K562 (cell line): Measurements from ENCODE around the gene PKP1. TPM values are rescaled to one million over a fixed set of nuclear protein-coding genes. Genes with fewer than 3 reads are reported as not detected.

Experiments
- ATAC-seq: fragments of 200-7000 bp; cut with Tn5 transposase; 3 replicates; pipeline ENCODE4 v1.9.1; 2020; ENCODE audit warnings: moderate library complexity
- BruUV-seq: library from RNA; stranded (reverse); fragments of 400-500 nt; replicated peaks from 2 replicates; lab custom pipeline; 2021; lab: Mats Ljungman, UMichigan
- CTCF ChIA-PET: fragments of 300-600 bp; formaldehyde crosslinking; extraction: SDS; loops from one replicate; lab custom pipeline; 2021; ENCODE audit warnings: low intra/inter-chr PET ratio; lab: Yijun Ruan, JAX
- POLR2A ChIA-PET: fragments of 300-600, 350-650 bp; sonication (Branson Sonifier 250); formaldehyde crosslinking; extraction: SDS; loops from one replicate; lab custom pipeline; 2021; ENCODE audit warnings: antibody characterized with exemption, inconsistent platforms; lab: Yijun Ruan, JAX
- DNase-seq, 4 experiments: peaks; one replicate each; pipeline versions ENCODE4 v3.0.0 to v3.0.0-alpha.2; 2011 to 2018; ENCODE audit warnings: low spot score in 3 of 4, mixed read lengths in 3 of 4; ENCODE audit errors: extremely low read depth in 1 of 4
- FAIRE-seq: peaks from 2 replicates; lab custom pipeline; 2011; peaks lifted over from hg19 to GRCh38; lab: Jason Lieb, UNC
- H2AFZ ChIP-seq: 2 replicates; pipeline ENCODE4 v1.6.0; 2011; ENCODE audit warnings: low read depth, low read length, control low read depth, inconsistent platforms
- H3K27ac ChIP-seq: fragments of 200-600 bp; 3 replicates; pipeline ENCODE4 v1.8.0; 2011; ENCODE audit warnings: low read depth, mild to moderate bottlenecking, control low read depth, inconsistent platforms, low read length, moderate library complexity, mixed read lengths; ENCODE audit errors: extremely low read depth
- H3K27me3 ChIP-seq, 2 experiments: fragments of 300-600 bp in 1 of 2; 2 replicates in 1 of 2; 3 replicates in 1 of 2; pipeline versions ENCODE4 v1.6.0 to v1.8.0; 2011; ENCODE audit warnings: inconsistent platforms in 2 of 2, low read length in 2 of 2, mild to moderate bottlenecking in 1 of 2, mixed read lengths in 1 of 2, moderate library complexity in 1 of 2; ENCODE audit not compliant: control insufficient read depth in 2 of 2, insufficient read depth in 2 of 2
- H3K36me3 ChIP-seq: fragments of 300-600 bp; 3 replicates; pipeline ENCODE4 v1.8.0; 2011; ENCODE audit warnings: mild to moderate bottlenecking, low read length, inconsistent platforms; ENCODE audit not compliant: control insufficient read depth, insufficient read depth
- H3K4me1 ChIP-seq, 2 experiments: fragments of 200-600 bp in 1 of 2; replicated peaks in 1 of 2; 2 replicates in 1 of 2; 3 replicates in 1 of 2; pipeline versions ENCODE4 v1.5.1 to v1.8.0; 2011; ENCODE audit warnings: inconsistent platforms in 2 of 2, low read length in 2 of 2, mild to moderate bottlenecking in 1 of 2, mixed read lengths in 1 of 2, moderate library complexity in 1 of 2; ENCODE audit not compliant: control insufficient read depth in 2 of 2, insufficient read depth in 2 of 2
- H3K4me2 ChIP-seq: 2 replicates; pipeline ENCODE4 v1.6.1; 2011; ENCODE audit warnings: low read length, control low read depth, inconsistent platforms, mixed read lengths; ENCODE audit not compliant: insufficient read depth
- H3K4me3 ChIP-seq: fragments of 200-600 bp; sonication (generic), shearing (Covaris generic); 2 replicates; pipeline ENCODE4 v1.5.1; 2016; ENCODE audit warnings: control low read depth, inconsistent platforms
- H3K79me2 ChIP-seq: fragments of 200-600 bp; 3 replicates; pipeline ENCODE4 v1.8.0; 2011; ENCODE audit warnings: low read length, inconsistent platforms; ENCODE audit not compliant: control insufficient read depth, insufficient read depth
- H3K9ac ChIP-seq, 2 experiments: 2 replicates each; pipeline versions ENCODE4 v1.6.0 to v1.6.1; 2011; ENCODE audit warnings: low read depth in 2 of 2, low read length in 2 of 2, control low read depth in 1 of 2, inconsistent platforms in 1 of 2, mild to moderate bottlenecking in 1 of 2, mixed read lengths in 1 of 2; ENCODE audit not compliant: insufficient read depth in 1 of 2
- H3K9me1 ChIP-seq: one replicate; pipeline ENCODE4 v1.6.0; 2011; ENCODE audit warnings: inconsistent platforms, mild to moderate bottlenecking, low read length, moderate library complexity; ENCODE audit not compliant: control insufficient read depth, insufficient read depth
- H3K9me3 ChIP-seq: replicated peaks from 2 replicates; pipeline ENCODE4 v1.5.1; 2011; ENCODE audit warnings: low read depth, low read length, inconsistent platforms; ENCODE audit not compliant: control insufficient read depth, insufficient read depth
- H4K20me1 ChIP-seq: replicated peaks from 2 replicates; pipeline ENCODE4 v1.6.1; 2011; ENCODE audit warnings: low read length, inconsistent platforms, mixed read lengths; ENCODE audit not compliant: control insufficient read depth, insufficient read depth
- IFI16 ChIP-seq: fragments of 250-450 bp; sonication (Bioruptor Pico); IDR thresholded peaks from 2 replicates; pipeline ENCODE4 v2.1.2; 2022; ENCODE audit warnings: mild to moderate bottlenecking, inconsistent platforms
- RCOR1 ChIP-seq, 2 experiments: IDR thresholded peaks; 2 replicates each; pipeline ENCODE4 v1.6.1; 2012; ENCODE audit warnings: low read depth in 2 of 2, low read length in 2 of 2, borderline replicate concordance in 1 of 2, improper control_type of control experiment in 1 of 2
- ZBTB11 ChIP-seq, 3 experiments: fragments of 200-800 bp in 1 of 3; fragments of 250-450 bp in 1 of 3; fragments of 450-650 bp in 1 of 3; sonication (Bioruptor Pico) in 1 of 3; sonication (Bioruptor generic) in 1 of 3; formaldehyde crosslinking in 1 of 3; IDR thresholded peaks; 2 replicates each; pipeline versions ENCODE4 v1.6.1 to v1.8.0; 2016 to 2022; ENCODE audit warnings: mild to moderate bottlenecking in 2 of 3, missing genetic modification characterization in 2 of 3, missing compliant biosample characterization in 1 of 3, moderate library complexity in 1 of 3
- WGBS: fragments of 100-300 bp; shearing (Covaris generic); methylation state at CpG from one replicate; pipeline ENCODE4 v1.1.6; 2016; ENCODE audit warnings: low coverage, mixed read lengths; ENCODE audit not compliant: insufficient coverage; ENCODE audit errors: missing lambda C conversion rate; 5-methylcytosine and 5-hydroxymethylcytosine counted together
- in situ Hi-C: fragments of 300-500 bp; cut with MboI; formaldehyde crosslinking; loops from 4 replicates; pipeline ENCODE4 v1.15.0; 2018; ENCODE audit warnings: inconsistent platforms, mixed read lengths
- intact Hi-C: fragments of 100-400 bp; cut with micrococcal nuclease; formaldehyde crosslinking; loops from 2 replicates; pipeline ENCODE4 v1.14.2; 2022
- polyA plus RNA-seq, 8 experiments: library from polyadenylated mRNA; depleted of rRNA in 4 of 8; stranded (reverse) in 5 of 8; unstranded in 3 of 8; fragments of >200 nt; fragmentation: Nextera tagmentation in 2 of 8; fragmentation: Illumina TruSeq in 1 of 8; extraction: Ambion mirVana in 2 of 8; extraction: Trizol in 1 of 8; gene quantifications; 2 replicates each; pipeline versions ENCODE4 v1.2.1 to v1.2.3, GENCODE V29; 2011 to 2014; ENCODE audit warnings: inconsistent platforms in 1 of 8, missing spikeins in 1 of 8
- total RNA-seq, 7 experiments: library from RNA; depleted of rRNA in 6 of 7; stranded (reverse); fragments of >200 nt in 6 of 7; fragmentation: Illumina TruSeq in 2 of 7; extraction: Trizol in 2 of 7; gene quantifications; 2 replicates each; pipeline versions ENCODE4 v1.2.1 to v1.2.3, GENCODE V29; 2011 to 2021; ENCODE audit warnings: low replicate concordance in 1 of 7
- TF ChIP-seq, protein P1 (sequence below): sonication (generic); formaldehyde crosslinking; IDR thresholded peaks from 2 replicates; pipeline ENCODE4 v1.9.0; 2022; ENCODE audit warnings: mild to moderate bottlenecking, missing genetic modification reagents

Gene PKP1
- total and polyA plus RNA-seq, 9 of the 15 experiments (the other 6 are each of a cell fraction or from before 2014, with no cell fraction given) = not detected

DNA sequence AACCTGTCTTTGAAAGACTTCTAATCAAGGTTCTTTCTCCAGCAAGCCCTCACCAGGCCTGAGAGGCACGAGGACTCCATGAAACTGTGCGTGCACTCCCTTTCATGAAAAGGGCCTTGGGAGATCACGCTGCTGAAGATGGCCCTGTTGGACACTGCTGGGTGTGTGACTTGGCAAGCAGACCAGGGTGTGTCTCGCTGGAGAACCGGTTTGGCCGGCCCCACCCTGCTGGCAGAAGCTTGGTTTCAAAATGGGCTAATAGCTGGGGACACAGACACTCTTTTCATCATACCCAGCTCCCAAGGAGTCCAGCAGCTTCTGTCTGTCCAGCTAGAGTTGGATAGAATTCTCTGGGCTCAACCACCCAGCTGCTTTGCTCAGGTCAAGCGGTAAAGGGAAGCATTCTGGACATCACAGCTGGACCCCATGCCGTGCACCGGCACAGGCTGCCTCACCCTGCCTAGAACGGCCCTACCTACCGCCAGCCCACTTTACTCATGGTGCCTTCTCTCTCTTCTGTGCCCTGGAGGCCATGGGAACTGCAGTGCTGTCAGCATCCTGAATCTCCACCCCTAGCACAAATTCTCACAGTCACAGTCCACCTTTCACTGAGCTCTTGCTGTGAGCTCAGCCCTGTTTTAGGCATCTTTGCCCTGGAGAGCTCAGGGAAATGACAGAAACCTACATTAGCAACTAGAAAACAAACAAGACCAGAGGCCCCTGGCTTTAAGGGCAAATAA lies 24.6 kb downstream of the PKP1 start:
- ChIA-PET POLR2A (interaction anchor here (0.6 to 0.7 kb wide), 3 partner anchors 19 to 638 kb away, joined by 3 to 4 read pairs (median 3); partner anchors contain the start of gene DDX59), CTCF (interaction anchor here (0.7 kb wide), 1 partner anchor 99 kb away, joined by 3 read pairs; no protein-coding TSS in a partner anchor)
- Histone ChIP-seq H3K9ac (peak overlapping the region in 1 of 2 experiments; percentile 8; a peak in 1 of 4 replicates), H3K4me3 (no peak overlapping the region), H2AFZ (no peak overlapping the region), H3K27me3 (peaks cover 22 to 87% of the 10 kb centered on the region in 2 experiments; a peak in 4 of 5 replicates), H4K20me1 (peaks cover 24% of the 10 kb centered on the region), H3K4me2 (no peak overlapping the region), H3K9me3 (no peaks in the 10 kb centered on the region), H3K36me3 (no peaks in the 10 kb centered on the region), H3K4me1 (peaks cover 0 to 6% of the 10 kb centered on the region in 2 experiments; a peak in 2 of 5 replicates), H3K79me2 (no peaks in the 10 kb centered on the region), H3K27ac (no peak overlapping the region), H3K9me1 (no peaks in the 10 kb centered on the region)
- ATAC-seq (no peak), DNase-seq (no peak), FAIRE-seq (no peak)
- WGBS = under 1% methylated on average over 11 of the region's 11 CpGs
- in situ Hi-C loops = no loop called here
- TF ChIP-seq RCOR1 (IDR thresholded peaks at IDR 0.05; ENCODE audit: borderline replicate concordance in 1 of 2, low read depth in 2 of 2, low read length in 2 of 2) = no peak
- TF ChIP-seq IFI16 (CRISPR knock-in tag) = no peak
- TF ChIP-seq, protein P1, sequence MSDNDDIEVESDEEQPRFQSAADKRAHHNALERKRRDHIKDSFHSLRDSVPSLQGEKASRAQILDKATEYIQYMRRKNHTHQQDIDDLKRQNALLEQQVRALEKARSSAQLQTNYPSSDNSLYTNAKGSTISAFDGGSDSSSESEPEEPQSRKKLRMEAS (CRISPR knock-in tag) = no peak
- TF ChIP-seq ZBTB11 (CRISPR knock-in tag; IDR thresholded peaks at IDR 0.05) = 0 out of 6 replicates have a peak, but pooled peaks of 1 of the 3 experiments have one; percentile 13
- BruUV-seq = no TSS peak
- intact Hi-C loops = no loop called here
